IMR-90 (cell line): ENCODE measurements around the gene ZNF544. TPM values are rescaled to one million over a fixed set of nuclear protein-coding genes. Genes with fewer than 3 reads are reported as not detected.

Source experiments
- ATAC-seq: fragments of 200-7000 bp; cut with Tn5 transposase; 2 replicates; pipeline ENCODE4 v1.9.1; 2020; ENCODE audit warnings: low read depth, mild to moderate bottlenecking, moderate library complexity
- BruUV-seq: library from RNA; stranded (reverse); fragments of 400-500 nt; replicated peaks from 2 replicates; lab custom pipeline; 2021; lab: Mats Ljungman, UMichigan
- CTCF ChIA-PET: fragments of 300-600 bp; formaldehyde crosslinking; extraction: SDS; loops from one replicate; lab custom pipeline; 2021; ENCODE audit warnings: antibody characterized with exemption; lab: Yijun Ruan, JAX
- POLR2A ChIA-PET: fragments of 300-600 bp; sonication (Branson Sonifier 250); formaldehyde crosslinking; loops from one replicate; lab custom pipeline; 2022; ENCODE audit warnings: antibody characterized with exemption; ENCODE audit not compliant: unreplicated experiment; lab: Charles Lee
- DNase-seq: peaks from one replicate; pipeline ENCODE4 v3.0.0; 2013
- H2AFZ ChIP-seq: replicated peaks from 2 replicates; pipeline ENCODE3; 2013; ENCODE audit warnings: low read length, mild to moderate bottlenecking; ENCODE audit not compliant: poor library complexity
- H2AK5ac ChIP-seq: 2 replicates; pipeline ENCODE4 v1.6.1; 2013; ENCODE audit warnings: low read depth, low read length, inconsistent platforms
- H2AK9ac ChIP-seq: replicated peaks from 2 replicates; pipeline ENCODE3; 2013; ENCODE audit warnings: mild to moderate bottlenecking, low read depth, low read length, moderate library complexity; ENCODE audit not compliant: poor library complexity
- H2BK120ac ChIP-seq: 2 replicates; pipeline ENCODE4 v1.6.1; 2013; ENCODE audit warnings: low read depth, low read length, inconsistent platforms
- H2BK15ac ChIP-seq: 3 replicates; pipeline ENCODE4 v1.6.1; 2013; ENCODE audit warnings: low read depth, low read length, inconsistent platforms
- H2BK20ac ChIP-seq: 2 replicates; pipeline ENCODE4 v1.6.1; 2013; ENCODE audit warnings: low read depth, mild to moderate bottlenecking, inconsistent platforms, low read length, moderate library complexity
- H2BK5ac ChIP-seq: 2 replicates; pipeline ENCODE4 v1.6.1; 2013; ENCODE audit warnings: mild to moderate bottlenecking, low read depth, low read length, inconsistent platforms; ENCODE audit not compliant: poor library complexity, severe bottlenecking
- H3K14ac ChIP-seq: replicated peaks from 2 replicates; pipeline ENCODE4 v1.6.1; 2013; ENCODE audit warnings: low read depth, low read length, inconsistent platforms
- H3K18ac ChIP-seq: 2 replicates; pipeline ENCODE4 v1.6.1; 2013; ENCODE audit warnings: low read depth, low read length, control low read depth
- H3K23ac ChIP-seq: 2 replicates; pipeline ENCODE4 v1.6.1; 2013; ENCODE audit warnings: low read depth, low read length, inconsistent platforms
- H3K27ac ChIP-seq: 2 replicates; pipeline ENCODE4 v1.5.1; 2013; ENCODE audit warnings: mild to moderate bottlenecking, control low read depth, low read length; ENCODE audit not compliant: insufficient read depth
- H3K27me3 ChIP-seq: 2 replicates; pipeline ENCODE4 v1.6.1; 2013; ENCODE audit warnings: low read length; ENCODE audit not compliant: control insufficient read depth, insufficient read depth
- H3K36me3 ChIP-seq: 2 replicates; pipeline ENCODE4 v1.6.1; 2013; ENCODE audit warnings: low read length, mixed read lengths; ENCODE audit not compliant: control insufficient read depth, insufficient read depth
- H3K4ac ChIP-seq: 2 replicates; pipeline ENCODE4 v1.6.1; 2013; ENCODE audit warnings: low read depth, low read length, inconsistent platforms
- H3K4me1 ChIP-seq: 2 replicates; pipeline ENCODE4 v1.6.1; 2013; ENCODE audit warnings: low read length, mixed read lengths; ENCODE audit not compliant: control insufficient read depth, insufficient read depth
- H3K4me2 ChIP-seq: 2 replicates; pipeline ENCODE4 v1.6.1; 2013; ENCODE audit warnings: low read depth, mild to moderate bottlenecking, control low read depth, low read length, moderate library complexity
- H3K4me3 ChIP-seq: 2 replicates; pipeline ENCODE4 v1.5.1; 2013; ENCODE audit warnings: low read depth, mild to moderate bottlenecking, control low read depth, low read length, moderate library complexity; ENCODE audit not compliant: insufficient read depth
- H3K56ac ChIP-seq: 2 replicates; pipeline ENCODE4 v1.6.1; 2013; ENCODE audit warnings: low read length, inconsistent platforms; ENCODE audit not compliant: insufficient read depth; ENCODE audit errors: extremely low read depth
- H3K79me1 ChIP-seq, 2 experiments: 2 replicates each; pipeline ENCODE4 v1.6.1; 2013; ENCODE audit warnings: low read length in 2 of 2, inconsistent platforms in 1 of 2, low read depth in 1 of 2
- H3K9ac ChIP-seq: 2 replicates; pipeline ENCODE4 v1.6.1; 2013; ENCODE audit warnings: low read depth, low read length, control low read depth
- H3K9me1 ChIP-seq: 2 replicates; pipeline ENCODE4 v1.6.1; 2013; ENCODE audit warnings: low read length, inconsistent platforms; ENCODE audit not compliant: insufficient read depth
- H3K9me3 ChIP-seq: 2 replicates; pipeline ENCODE4 v1.6.1; 2013; ENCODE audit warnings: low read length; ENCODE audit not compliant: control insufficient read depth, insufficient read depth
- H4K20me1 ChIP-seq: 2 replicates; pipeline ENCODE4 v1.6.1; 2013; ENCODE audit warnings: low read length, inconsistent platforms; ENCODE audit not compliant: insufficient read depth
- H4K5ac ChIP-seq: 2 replicates; pipeline ENCODE4 v1.6.1; 2013; ENCODE audit warnings: mild to moderate bottlenecking, low read depth, low read length, control low read depth
- H4K8ac ChIP-seq, 2 experiments: 2 replicates each; pipeline ENCODE4 v1.6.1; 2013; ENCODE audit warnings: low read depth in 2 of 2, low read length in 2 of 2, control low read depth in 1 of 2, inconsistent platforms in 1 of 2
- H4K91ac ChIP-seq: 2 replicates; pipeline ENCODE4 v1.6.1; 2013; ENCODE audit warnings: low read depth, low read length, inconsistent platforms; ENCODE audit not compliant: insufficient read depth
- BHLHE40 ChIP-seq: fragments of 150-350 bp; IDR thresholded peaks from 2 replicates; pipeline ENCODE4 v1.6.1; 2016; ENCODE audit warnings: mild to moderate bottlenecking, low read depth, low read length
- CEBPB ChIP-seq: IDR thresholded peaks from 2 replicates; pipeline ENCODE4 v1.6.1; 2012; ENCODE audit warnings: low read depth, low read length, improper control_type of control experiment
- CHD1 ChIP-seq: IDR thresholded peaks from 2 replicates; pipeline ENCODE4 v1.6.1; 2012; ENCODE audit warnings: low read depth, low read length, improper control_type of control experiment
- CTCF ChIP-seq: conservative IDR thresholded peaks from 2 replicates; pipeline ENCODE4 v1.5.1; 2012; ENCODE audit warnings: mild to moderate bottlenecking, low read depth, low read length, improper control_type of control experiment
- FOS ChIP-seq: fragments of 150-350 bp; IDR thresholded peaks from 2 replicates; pipeline ENCODE4 v1.6.1; 2016; ENCODE audit warnings: low read depth, low read length
- MAFK ChIP-seq: IDR thresholded peaks from 2 replicates; pipeline ENCODE4 v1.6.1; 2012; ENCODE audit warnings: low read depth, low read length, improper control_type of control experiment
- MAZ ChIP-seq: IDR thresholded peaks from 2 replicates; pipeline ENCODE4 v1.6.1; 2012; ENCODE audit warnings: low read depth, mild to moderate bottlenecking, low read length, improper control_type of control experiment, moderate library complexity, borderline replicate concordance
- MXI1 ChIP-seq: IDR thresholded peaks from 2 replicates; pipeline ENCODE4 v1.6.1; 2012; ENCODE audit warnings: low read depth, mild to moderate bottlenecking, low read length, moderate library complexity, borderline replicate concordance
- NFE2L2 ChIP-seq: fragments of 150-350 bp; IDR thresholded peaks from 2 replicates; pipeline ENCODE4 v1.6.1; 2016; ENCODE audit warnings: low read depth, mild to moderate bottlenecking, low read length
- POLR2A ChIP-seq: IDR thresholded peaks from 2 replicates; pipeline ENCODE4 v1.6.1; 2012; ENCODE audit warnings: mild to moderate bottlenecking, low read depth, low read length
- RAD21 ChIP-seq: IDR thresholded peaks from 2 replicates; pipeline ENCODE4 v1.6.1; 2012; ENCODE audit warnings: low read length, improper control_type of control experiment
- RCOR1 ChIP-seq: IDR thresholded peaks from 2 replicates; pipeline ENCODE4 v1.6.1; 2012; ENCODE audit warnings: mild to moderate bottlenecking, low read length, improper control_type of control experiment; ENCODE audit not compliant: insufficient replicate concordance
- RFX5 ChIP-seq: IDR thresholded peaks from 2 replicates; pipeline ENCODE4 v1.8.0; 2012; ENCODE audit warnings: low read depth, mild to moderate bottlenecking, low read length, moderate library complexity
- SMC3 ChIP-seq: fragments of 150-350 bp; IDR thresholded peaks from 2 replicates; pipeline ENCODE4 v1.6.1; 2016; ENCODE audit warnings: low read depth, mild to moderate bottlenecking, antibody characterized with exemption, low read length, moderate library complexity
- USF2 ChIP-seq: fragments of 150-350 bp; IDR thresholded peaks from 2 replicates; pipeline ENCODE4 v1.6.1; 2017; ENCODE audit warnings: mild to moderate bottlenecking, antibody characterized with exemption, low read length, low read depth
- WGBS, 2 experiments: methylation state at CpG; one replicate each; pipeline versions ENCODE4 v1.1.5 to v1.1.7; 2013; ENCODE audit warnings: missing lambda C conversion rate in 2 of 2; ENCODE audit not compliant: insufficient read length in 1 of 2; ENCODE audit errors: extremely low coverage in 2 of 2; 5-methylcytosine and 5-hydroxymethylcytosine counted together
- dilution Hi-C: fragments of 300-500 bp; cut with HindIII; formaldehyde crosslinking; loops from one replicate; pipeline ENCODE4 v1.14.3; 2018; ENCODE audit warnings: low sequenced_read_pairs; ENCODE audit not compliant: unreplicated experiment
- in situ Hi-C: fragments of 300-500 bp; cut with MboI; formaldehyde crosslinking; loops from 3 replicates; pipeline ENCODE4 v1.14.3; 2019; ENCODE audit warnings: low sequenced_read_pairs, inconsistent platforms, mixed read lengths
- intact Hi-C: fragments of 100-400 bp; cut with micrococcal nuclease; formaldehyde crosslinking; loops from 2 replicates; pipeline ENCODE4 v1.10.0; 2022
- polyA plus RNA-seq, 3 experiments: library from polyadenylated mRNA; depleted of rRNA; stranded (reverse); fragments of >200 nt; gene quantifications; 2 replicates each; pipeline ENCODE4 v1.2.3, GENCODE V29; 2012; ENCODE audit warnings: low replicate concordance in 1 of 3
- total RNA-seq: library from RNA; depleted of rRNA; stranded (reverse); fragments of >200 nt; gene quantifications from 2 replicates; pipeline ENCODE4 v1.2.3, GENCODE V29; 2012
- TF ChIP-seq, protein P1 (sequence below): fragments of 150-350 bp; IDR thresholded peaks from 2 replicates; pipeline ENCODE4 v1.6.1; 2016; ENCODE audit warnings: low read depth, mild to moderate bottlenecking, low read length, moderate library complexity, borderline replicate concordance

ZNF544 gene
- total and polyA plus RNA-seq, 2 of the 4 experiments (the other 2 are of a cell fraction), result 19.3 to 45.9 TPM

GRCh38 chr19:58182577-58182988 is 46.1 kb upstream of the ZNF544 start:
- Histone ChIP-seq H3K27me3 (no peaks in the 10 kb centered on the region), H2BK15ac (0 out of 3 replicates have a peak overlapping the region, but pooled peaks have one; percentile 0), H3K14ac (0 out of 2 replicates have a peak overlapping the region, but pooled peaks have one; percentile 8), H4K20me1 (no peaks in the 10 kb centered on the region), H3K4me1 (no peaks in the 10 kb centered on the region), H3K9ac (no peak overlapping the region), H4K91ac (peak overlapping the region; percentile 60; the same call in 1 of the 2 replicates), H4K5ac (peak overlapping the region; percentile 6; the same call in 1 of the 2 replicates), H3K23ac (no peak overlapping the region), H2BK20ac (no peak overlapping the region), H3K18ac (no peak overlapping the region), H4K8ac (peak overlapping the region; percentile 98 to 100), H3K4me2 (peak overlapping the region; percentile 28; the same call in 1 of the 2 replicates), H3K36me3 (peaks cover 39% of the 10 kb centered on the region), H2BK5ac (peak overlapping the region; percentile 55), H3K9me1 (no peaks in the 10 kb centered on the region), H3K4ac (peak overlapping the region; percentile 44), H3K79me1 (peaks cover 22 to 31% of the 10 kb centered on the region in 2 experiments; a peak in 3 of 4 replicates), H2BK120ac (no peak overlapping the region), H2AK9ac (peak overlapping the region; percentile 91), H2AFZ (peak overlapping the region; percentile 100), H2AK5ac (peak overlapping the region; percentile 15; the same call in 1 of the 2 replicates), H3K56ac (no peak overlapping the region), H3K27ac (peak overlapping the region; percentile 100), H3K9me3 (peaks cover 81% of the 10 kb centered on the region), H3K4me3 (peak overlapping the region; percentile 98)
- CTCF ChIA-PET, result no interaction called here
- 18% methylated on average over 4 of the region's 17 CpGs; no CpG with 5 or more reads in 1 of the 2 experiments for WGBS, 2 experiments
- in situ Hi-C loops (no loop called here), dilution Hi-C loops (no loop called here), intact Hi-C loops (loop anchor here (5.0 kb wide), 1 partner anchor 95 kb away; the partner anchor contains the start of gene ZNF8)
- DNase-seq (no peak), ATAC-seq (no peak)
- BruUV-seq, result no TSS peak
- TF ChIP-seq FOS, result no peak
- no peak for TF ChIP-seq MAFK
- TF ChIP-seq CTCF, result no peak
- no peak for TF ChIP-seq BHLHE40
- TF ChIP-seq RAD21, result no peak
- TF ChIP-seq USF2, result no peak
- TF ChIP-seq MXI1, result no peak
- TF ChIP-seq CHD1, result no peak
- no peak for TF ChIP-seq POLR2A
- no peak for TF ChIP-seq RFX5
- TF ChIP-seq RCOR1, result no peak
- TF ChIP-seq, protein P1, sequence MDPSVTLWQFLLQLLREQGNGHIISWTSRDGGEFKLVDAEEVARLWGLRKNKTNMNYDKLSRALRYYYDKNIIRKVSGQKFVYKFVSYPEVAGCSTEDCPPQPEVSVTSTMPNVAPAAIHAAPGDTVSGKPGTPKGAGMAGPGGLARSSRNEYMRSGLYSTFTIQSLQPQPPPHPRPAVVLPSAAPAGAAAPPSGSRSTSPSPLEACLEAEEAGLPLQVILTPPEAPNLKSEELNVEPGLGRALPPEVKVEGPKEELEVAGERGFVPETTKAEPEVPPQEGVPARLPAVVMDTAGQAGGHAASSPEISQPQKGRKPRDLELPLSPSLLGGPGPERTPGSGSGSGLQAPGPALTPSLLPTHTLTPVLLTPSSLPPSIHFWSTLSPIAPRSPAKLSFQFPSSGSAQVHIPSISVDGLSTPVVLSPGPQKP, result no peak
- TF ChIP-seq MAZ, result no peak
- TF ChIP-seq SMC3, result no peak
- no peak for TF ChIP-seq CEBPB
- no peak for TF ChIP-seq NFE2L2
- POLR2A ChIA-PET, result interaction anchor here (0.6 to 1.1 kb wide), 2 partner anchors 12 to 179 kb away, joined by 3 read pairs; no protein-coding TSS in a partner anchor
